ENCODE measurements around the gene SLC6A20. TPM values are rescaled to one million over a fixed set of nuclear protein-coding genes. Genes with fewer than 3 reads are reported as not detected.

Gene SLC6A20
- total RNA-seq, 1 experiment from 2014 or later: not detected

DNA sequence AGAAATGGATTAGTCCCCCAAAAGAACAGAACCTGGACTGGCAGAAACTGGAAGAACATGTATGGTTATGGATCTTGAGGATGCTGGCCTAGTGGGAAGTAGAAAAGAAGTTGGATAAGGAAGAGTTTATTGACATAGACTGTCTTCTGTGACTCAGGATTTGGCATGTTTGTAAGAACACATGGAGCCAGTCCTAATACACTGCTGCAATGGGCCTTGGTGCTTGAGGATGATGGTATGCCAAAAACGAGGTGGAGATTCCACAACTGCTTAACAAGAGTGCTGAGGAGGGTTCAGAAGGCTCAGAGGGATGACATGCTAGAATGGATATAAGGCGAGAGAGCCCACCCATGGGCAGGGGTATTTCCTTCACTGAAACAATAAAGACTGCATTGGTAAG is 23.2 kb upstream of the SLC6A20 start:
- Mint-ChIP-seq H3K9me3 (ENCODE audit: unreplicated experiment) (no peaks in the 10 kb centered on the region), H3K4me3 (ENCODE audit: unreplicated experiment) (no peak overlapping the region), H3K4me1 (ENCODE audit: insufficient read depth, unreplicated experiment) (peaks cover 28% of the 10 kb centered on the region), H3K27me3 (ENCODE audit: insufficient read depth, unreplicated experiment) (no peaks in the 10 kb centered on the region), H3K36me3 (ENCODE audit: insufficient read depth, unreplicated experiment) (peaks cover 22% of the 10 kb centered on the region), H3K27ac (ENCODE audit: low read depth, unreplicated experiment) (peak overlapping the region; percentile 31)
- POLR2A ChIA-PET: no interaction called here
- TF ChIP-seq CTCF (IDR thresholded peaks at IDR 0.05; ENCODE audit: unreplicated experiment): no peak
- CTCF ChIA-PET: interaction anchor here (0.8 kb wide), 1 partner anchor 27 kb away, joined by 3 read pairs; no protein-coding TSS in a partner anchor
- peak; percentile 31 for DNase-seq (ENCODE audit: unreplicated experiment)
- no TSS peak for BruUV-seq (replicated peaks)
- intact Hi-C loops (cut with micrococcal nuclease): loop anchor here (5.0 kb wide), 1 partner anchor 57 kb away; no protein-coding TSS in a partner anchor

DNA sequence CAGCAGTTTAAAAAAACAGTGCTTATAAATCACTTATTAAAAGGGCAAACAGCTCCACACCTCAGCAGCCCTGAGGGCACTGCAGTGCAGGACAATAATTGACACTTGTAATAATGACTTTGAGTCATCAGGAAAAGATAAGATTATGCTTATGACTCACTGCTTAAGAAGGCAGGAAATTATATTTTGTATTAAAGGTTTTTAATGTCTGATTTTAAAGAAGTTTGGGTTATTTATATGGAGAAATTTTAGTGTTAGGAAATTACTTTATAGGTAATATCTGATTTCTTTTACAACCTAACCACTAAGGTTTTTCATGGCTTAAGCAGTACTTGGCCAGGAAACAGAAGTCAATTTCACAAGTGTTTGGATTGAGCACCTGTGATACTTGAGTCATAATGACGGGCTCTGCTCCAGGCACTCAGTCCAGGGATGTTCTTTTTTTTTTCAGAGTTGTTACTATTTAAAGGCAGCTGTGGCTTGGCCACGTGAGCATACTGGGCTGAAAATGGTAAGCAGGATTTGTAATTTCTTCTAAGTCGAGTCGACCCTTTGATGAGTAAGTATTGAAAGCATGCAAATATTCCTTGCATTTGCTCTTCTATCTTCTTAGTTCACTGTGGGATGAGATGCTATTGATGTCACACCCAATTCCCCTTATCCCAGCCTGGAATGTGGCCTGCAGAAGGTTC is 21.6 kb upstream of the SLC6A20 start:
- Mint-ChIP-seq H3K4me3 (ENCODE audit: unreplicated experiment) (no peak overlapping the region), H3K27ac (ENCODE audit: low read depth, unreplicated experiment) (peak overlapping the region; percentile 73), H3K4me1 (ENCODE audit: insufficient read depth, unreplicated experiment) (peaks cover 28% of the 10 kb centered on the region), H3K36me3 (ENCODE audit: insufficient read depth, unreplicated experiment) (peaks cover 20% of the 10 kb centered on the region), H3K9me3 (ENCODE audit: unreplicated experiment) (no peaks in the 10 kb centered on the region), H3K27me3 (ENCODE audit: insufficient read depth, unreplicated experiment) (no peaks in the 10 kb centered on the region)
- ChIA-PET POLR2A (interaction anchor here (0.7 to 2.9 kb wide), 10 partner anchors 9 to 1152 kb away, joined by 3 to 26 read pairs (median 4); partner anchors contain the start of genes LZTFL1 and SACM1L), CTCF (interaction anchor here (0.6 to 2.8 kb wide), 7 partner anchors 10 to 416 kb away, joined by 3 to 18 read pairs (median 3); no protein-coding TSS in a partner anchor)
- intact Hi-C loops (cut with micrococcal nuclease): loop anchor here (5.0 kb wide), 1 partner anchor 56 kb away; no protein-coding TSS in a partner anchor
- no TSS peak for BruUV-seq (replicated peaks)
- peak; percentile 97 for DNase-seq (ENCODE audit: unreplicated experiment)
- TF ChIP-seq CTCF (IDR thresholded peaks at IDR 0.05; ENCODE audit: unreplicated experiment): no peak

DNA sequence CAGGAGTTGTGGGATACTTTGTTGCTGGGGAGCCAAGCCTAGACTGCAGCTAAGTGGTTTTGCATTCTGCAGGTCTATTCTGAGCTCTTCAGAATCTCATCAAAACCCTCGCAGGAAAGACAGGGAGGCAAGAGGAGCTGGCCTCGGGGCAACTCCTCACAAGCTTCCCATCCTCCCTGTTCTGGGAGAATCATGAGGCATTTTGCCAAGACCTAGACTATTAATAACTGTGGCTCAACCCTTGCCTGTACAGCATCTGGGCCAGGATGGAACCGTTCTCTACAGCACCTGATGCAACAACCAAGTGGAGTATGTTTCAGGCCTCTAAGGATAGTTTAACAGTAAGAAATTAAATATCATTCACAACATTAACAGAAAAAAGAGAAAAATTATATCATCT is 20.2 kb upstream of the SLC6A20 start:
- POLR2A ChIA-PET: interaction anchor here (0.6 to 2.9 kb wide), 9 partner anchors 10 to 156 kb away, joined by 3 to 23 read pairs (median 4); partner anchors contain the start of genes LZTFL1 and SACM1L
- peak; percentile 92 for DNase-seq (ENCODE audit: unreplicated experiment)

More for the DNA sequence above, 20.2 kb upstream of the SLC6A20 start:
- peaks cover 28% of the 10 kb centered on the region for H3K4me1 Mint-ChIP-seq (ENCODE audit: insufficient read depth, unreplicated experiment)
- TF ChIP-seq CTCF (IDR thresholded peaks at IDR 0.05; ENCODE audit: unreplicated experiment): no peak
- no peak overlapping the region for H3K4me3 Mint-ChIP-seq (ENCODE audit: unreplicated experiment)
- H3K27ac Mint-ChIP-seq (ENCODE audit: low read depth, unreplicated experiment): no peak overlapping the region
- no peaks in the 10 kb centered on the region for H3K9me3 Mint-ChIP-seq (ENCODE audit: unreplicated experiment)
- intact Hi-C loops (cut with micrococcal nuclease): loop anchor here (5.0 kb wide), 1 partner anchor 54 kb away; no protein-coding TSS in a partner anchor
- BruUV-seq (replicated peaks): no TSS peak
- H3K27me3 Mint-ChIP-seq (ENCODE audit: insufficient read depth, unreplicated experiment): no peaks in the 10 kb centered on the region
- CTCF ChIA-PET: interaction anchor here (0.5 to 2.8 kb wide), 9 partner anchors 14 to 556 kb away, joined by 3 to 18 read pairs (median 3); no protein-coding TSS in a partner anchor
- H3K36me3 Mint-ChIP-seq (ENCODE audit: insufficient read depth, unreplicated experiment): peaks cover 5% of the 10 kb centered on the region

All from MCF 10A (cell line).